DMS53 (cell line): ENCODE results near the gene PNMA8C.
"Not testable (repeated sequence)": the region's sequence is repeated elsewhere in the genome, so short reads cannot be mapped to it uniquely, and the experiment has no call there.

Experiments used
- DNase-seq: peaks from one replicate; lab custom pipeline; 2025; lab: John Stamatoyannopoulos, UW

PNMA8C gene

GRCh38 chr19:46388311-46389095 is 40.2 kb downstream of the PNMA8C start:
- no peak for DNase-seq

- DNase-seq, result no peak
These were observed 41.0 kb downstream of the PNMA8C start for GRCh38 chr19:46387713-46388130.

- DNase-seq, result no peak
These were observed 41.6 kb downstream of the PNMA8C start for GRCh38 chr19:46386996-46387712.

- DNase-seq, result no peak
These were observed 42.6 kb downstream of the PNMA8C start for GRCh38 chr19:46386151-46386550.

- no peak for DNase-seq
These were observed 43.1 kb downstream of the PNMA8C start for GRCh38 chr19:46385636-46386035.

DNA sequence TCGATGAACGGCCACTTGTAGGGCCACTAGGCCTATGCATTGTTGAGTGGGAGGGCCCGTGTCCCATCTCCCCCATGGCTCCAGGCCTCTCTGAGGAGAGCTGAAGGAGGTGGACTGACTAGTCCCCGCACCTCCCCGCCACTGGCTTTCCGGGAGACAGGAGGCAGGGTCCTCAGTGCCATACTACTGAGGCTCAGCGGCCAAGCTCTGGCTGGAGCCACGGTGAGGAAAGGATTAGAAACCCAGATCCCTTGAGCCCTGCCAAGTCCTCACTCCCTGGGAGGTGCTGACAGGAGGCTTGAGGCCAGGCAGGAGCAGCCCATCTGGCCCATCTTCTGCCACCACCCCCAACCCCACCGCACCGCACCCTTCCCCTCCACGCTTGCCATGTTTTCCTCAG is 44.3 kb downstream of the PNMA8C start:
- no peak for DNase-seq

- DNase-seq, result no peak
These were observed 44.9 kb downstream of the PNMA8C start for GRCh38 chr19:46383846-46384245.

GRCh38 chr19:46383171-46383815 is 45.4 kb downstream of the PNMA8C start:
- no peak for DNase-seq

DNA sequence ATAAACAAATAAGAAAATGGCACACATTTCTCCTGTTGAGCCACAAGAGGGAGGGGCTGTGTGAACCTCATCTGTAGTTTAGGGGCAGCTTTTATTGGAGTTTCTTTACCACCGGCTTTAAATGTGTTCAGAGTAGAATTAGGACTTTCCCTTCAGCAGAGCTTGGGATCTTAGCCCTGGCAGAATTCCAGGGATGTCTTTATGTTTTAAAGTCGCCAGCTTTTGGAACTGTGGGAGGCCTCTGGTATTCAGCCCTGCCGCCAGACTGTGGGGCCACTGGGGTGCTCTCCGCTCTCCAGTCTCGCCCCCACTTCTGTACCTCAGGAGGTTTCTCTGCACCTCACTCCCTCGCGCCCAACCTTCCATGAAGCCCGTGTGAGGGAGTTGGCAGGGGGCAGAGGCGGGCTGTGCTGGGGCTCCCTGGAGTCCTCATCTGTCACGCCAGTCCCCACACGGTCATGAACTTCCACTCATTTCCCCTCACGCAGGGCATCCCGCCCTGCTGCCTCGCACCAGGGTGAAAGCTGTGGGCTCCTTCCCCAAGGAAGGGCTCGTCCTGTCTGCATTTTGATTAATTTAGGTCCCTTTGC is 46.9 kb downstream of the PNMA8C start:
- DNase-seq, result no peak

DNA sequence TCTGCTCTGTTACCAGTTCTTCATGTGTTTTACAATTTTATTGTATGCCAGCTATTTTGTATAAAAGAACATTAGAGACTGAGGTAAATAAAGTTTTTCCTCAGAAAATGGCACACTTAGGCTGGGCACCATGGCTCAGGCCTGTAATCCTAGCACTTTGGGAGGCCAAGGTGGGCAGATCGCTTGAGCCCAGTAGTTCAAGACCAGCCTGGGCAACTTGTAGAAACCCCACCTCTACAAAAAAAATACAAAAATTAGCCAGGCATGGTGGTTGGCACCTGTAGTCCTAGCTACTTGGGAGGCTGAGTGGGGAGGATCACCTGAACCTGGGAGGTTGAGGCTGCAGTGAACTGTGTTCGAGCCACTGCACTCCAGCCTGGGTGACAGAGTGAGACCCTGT is 47.4 kb downstream of the PNMA8C start:
- no peak for DNase-seq

- DNase-seq, result no peak
These were observed 48.0 kb downstream of the PNMA8C start for GRCh38 chr19:46380690-46381089.

DNA sequence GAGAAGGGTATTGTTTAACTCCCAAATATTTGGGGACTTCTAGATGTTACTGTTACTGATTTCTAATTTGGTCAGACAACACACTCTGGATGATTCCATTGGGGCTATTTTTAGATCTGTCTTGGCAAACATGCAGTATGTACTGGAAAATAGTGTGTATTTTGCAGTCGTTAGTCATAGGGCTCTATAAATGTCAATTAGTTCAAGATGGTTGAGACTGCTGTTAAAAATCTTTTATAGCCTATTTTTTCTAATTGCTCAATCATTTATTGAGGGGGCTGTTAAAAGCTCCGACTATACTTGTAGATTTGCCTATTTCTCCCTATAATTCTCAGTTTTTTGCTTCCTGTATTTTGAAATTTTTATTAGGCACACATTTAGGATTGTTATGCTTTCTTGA is 50.5 kb downstream of the PNMA8C start:
- no peak for DNase-seq

DNA sequence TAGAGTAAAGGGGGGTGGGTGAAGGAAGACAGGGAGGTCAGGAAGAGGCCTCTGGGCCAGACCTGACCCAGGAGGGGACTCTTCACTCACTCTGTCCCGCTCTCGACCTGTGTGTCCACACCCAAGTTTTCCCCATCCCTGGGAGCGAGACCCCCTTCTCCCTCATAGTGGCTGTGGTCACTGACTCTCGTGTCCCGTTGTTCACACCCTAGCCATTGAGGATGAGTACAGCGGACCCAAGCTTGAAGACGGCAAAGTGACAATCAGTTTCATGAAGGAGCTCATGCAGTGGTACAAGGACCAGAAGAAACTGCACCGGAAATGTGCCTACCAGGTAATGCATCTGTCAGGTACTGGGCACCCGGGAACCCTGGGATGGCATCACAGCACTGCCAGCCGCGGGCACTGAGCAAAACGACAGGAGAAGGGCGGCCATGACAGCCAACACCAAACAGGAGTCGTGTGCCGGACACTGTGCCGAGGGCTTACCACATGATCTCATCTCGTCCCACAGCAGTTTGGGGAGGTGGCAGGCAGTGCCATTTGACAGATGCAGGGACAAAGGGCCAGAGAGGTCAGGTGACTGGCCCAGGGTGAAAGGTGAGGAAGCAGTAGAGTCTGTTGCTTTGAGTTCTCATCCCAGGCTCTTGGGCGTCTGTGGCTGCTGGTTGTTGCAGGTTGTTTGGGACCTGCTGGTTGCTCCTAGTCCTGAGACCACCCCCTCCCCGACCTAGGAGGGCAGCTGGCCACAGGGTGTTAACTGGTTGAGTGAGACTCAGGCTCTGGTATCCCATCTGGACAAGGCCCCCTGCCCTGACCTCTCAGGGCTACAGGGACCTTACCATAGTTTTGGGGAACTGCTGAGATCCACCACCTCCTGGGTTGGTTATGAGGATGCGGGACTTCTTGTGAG is 52.2 kb downstream of the PNMA8C start:
- DNase-seq, result no peak

DNA sequence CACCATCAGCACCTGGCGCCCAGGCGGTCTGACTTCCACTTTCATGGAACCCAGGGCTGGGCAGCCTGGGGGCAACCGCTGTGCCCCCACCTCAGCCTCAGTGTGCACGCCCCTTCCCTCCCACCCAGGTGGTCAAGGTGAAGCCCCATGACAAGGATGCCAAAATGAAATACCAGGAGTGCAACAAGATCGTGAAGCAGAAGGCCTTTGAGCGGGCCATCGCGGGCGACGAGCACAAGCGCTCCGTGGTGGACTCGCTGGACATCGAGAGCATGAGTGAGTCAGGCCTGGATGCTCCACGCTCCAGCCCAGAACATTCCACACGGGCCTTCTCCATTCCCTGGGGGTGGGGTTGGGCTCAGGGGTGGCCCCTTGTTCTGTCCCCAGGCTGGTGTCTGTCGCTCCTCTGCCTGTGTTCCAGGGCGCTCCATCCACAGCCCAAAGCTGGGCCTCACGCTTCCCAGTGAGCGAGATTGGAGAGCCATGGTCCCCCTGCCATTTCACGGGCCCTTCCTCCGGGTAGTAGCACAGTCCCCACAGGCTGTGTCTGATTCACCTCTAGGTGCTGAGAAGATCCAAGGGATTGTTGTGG is 53.2 kb downstream of the PNMA8C start:
- DNase-seq, result not testable (repeated sequence)
